ENCODE results near the gene CA12. TPM values are rescaled to one million over a fixed set of nuclear protein-coding genes. Genes with fewer than 3 reads are reported as not detected.

Gene CA12
- total RNA-seq, 2 donors from 2014 or later = 1.3 to 5.5 TPM

DNA sequence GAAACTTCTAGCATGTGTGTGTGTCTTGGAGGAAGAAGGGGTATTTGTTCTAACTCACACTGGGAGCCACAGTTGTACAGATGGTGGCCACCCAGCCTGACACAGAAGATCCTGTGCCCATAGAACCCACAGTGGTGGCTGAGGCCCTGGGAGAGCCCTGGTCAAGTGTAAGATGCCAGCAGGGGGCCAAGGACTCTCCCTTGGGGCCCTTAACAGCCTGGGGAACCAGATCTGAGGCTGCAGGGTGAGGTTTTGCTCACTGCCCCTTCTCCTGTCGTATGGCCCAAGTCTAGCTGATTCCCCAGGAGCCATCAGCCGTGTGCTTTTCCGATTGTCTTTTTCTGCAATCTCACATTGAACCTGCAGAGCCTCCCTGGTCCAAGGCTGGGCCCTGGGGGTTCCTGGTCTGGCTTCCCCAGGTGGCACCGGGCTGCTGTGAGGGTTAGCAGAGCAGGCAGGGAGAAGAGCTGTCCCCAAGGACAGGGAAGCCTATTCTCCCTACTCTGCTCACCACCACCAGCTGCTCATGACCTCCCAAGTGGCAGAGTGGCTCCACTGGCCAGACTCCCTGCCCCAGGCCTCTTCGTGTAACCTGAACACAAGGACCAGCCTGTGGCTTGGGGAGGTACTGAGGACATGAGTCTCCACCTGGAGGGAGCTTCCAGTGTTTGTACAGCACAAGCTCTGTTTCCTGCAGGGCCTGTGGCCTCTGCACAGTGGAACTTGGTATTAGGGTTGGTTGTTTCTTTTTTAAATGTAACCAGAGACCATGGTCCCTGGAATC is 51.9 kb downstream of the CA12 start:
- H3K36me3 ChIP-seq = no peaks in the 10 kb centered on the region
- H3K27ac ChIP-seq = no peak overlapping the region
- H3K27me3 ChIP-seq = no peaks in the 10 kb centered on the region
- peaks cover 0 to 6% of the 10 kb centered on the region in 2 donors for H3K4me1 ChIP-seq
- DNase-seq (ENCODE audit: low spot score) = no peak
- no peaks in the 10 kb centered on the region for H3K9me3 ChIP-seq
- H3K4me3 ChIP-seq = no peak overlapping the region
- TF ChIP-seq, protein P1, sequence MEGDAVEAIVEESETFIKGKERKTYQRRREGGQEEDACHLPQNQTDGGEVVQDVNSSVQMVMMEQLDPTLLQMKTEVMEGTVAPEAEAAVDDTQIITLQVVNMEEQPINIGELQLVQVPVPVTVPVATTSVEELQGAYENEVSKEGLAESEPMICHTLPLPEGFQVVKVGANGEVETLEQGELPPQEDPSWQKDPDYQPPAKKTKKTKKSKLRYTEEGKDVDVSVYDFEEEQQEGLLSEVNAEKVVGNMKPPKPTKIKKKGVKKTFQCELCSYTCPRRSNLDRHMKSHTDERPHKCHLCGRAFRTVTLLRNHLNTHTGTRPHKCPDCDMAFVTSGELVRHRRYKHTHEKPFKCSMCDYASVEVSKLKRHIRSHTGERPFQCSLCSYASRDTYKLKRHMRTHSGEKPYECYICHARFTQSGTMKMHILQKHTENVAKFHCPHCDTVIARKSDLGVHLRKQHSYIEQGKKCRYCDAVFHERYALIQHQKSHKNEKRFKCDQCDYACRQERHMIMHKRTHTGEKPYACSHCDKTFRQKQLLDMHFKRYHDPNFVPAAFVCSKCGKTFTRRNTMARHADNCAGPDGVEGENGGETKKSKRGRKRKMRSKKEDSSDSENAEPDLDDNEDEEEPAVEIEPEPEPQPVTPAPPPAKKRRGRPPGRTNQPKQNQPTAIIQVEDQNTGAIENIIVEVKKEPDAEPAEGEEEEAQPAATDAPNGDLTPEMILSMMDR (IDR thresholded peaks at IDR 0.05) = no peak

DNA sequence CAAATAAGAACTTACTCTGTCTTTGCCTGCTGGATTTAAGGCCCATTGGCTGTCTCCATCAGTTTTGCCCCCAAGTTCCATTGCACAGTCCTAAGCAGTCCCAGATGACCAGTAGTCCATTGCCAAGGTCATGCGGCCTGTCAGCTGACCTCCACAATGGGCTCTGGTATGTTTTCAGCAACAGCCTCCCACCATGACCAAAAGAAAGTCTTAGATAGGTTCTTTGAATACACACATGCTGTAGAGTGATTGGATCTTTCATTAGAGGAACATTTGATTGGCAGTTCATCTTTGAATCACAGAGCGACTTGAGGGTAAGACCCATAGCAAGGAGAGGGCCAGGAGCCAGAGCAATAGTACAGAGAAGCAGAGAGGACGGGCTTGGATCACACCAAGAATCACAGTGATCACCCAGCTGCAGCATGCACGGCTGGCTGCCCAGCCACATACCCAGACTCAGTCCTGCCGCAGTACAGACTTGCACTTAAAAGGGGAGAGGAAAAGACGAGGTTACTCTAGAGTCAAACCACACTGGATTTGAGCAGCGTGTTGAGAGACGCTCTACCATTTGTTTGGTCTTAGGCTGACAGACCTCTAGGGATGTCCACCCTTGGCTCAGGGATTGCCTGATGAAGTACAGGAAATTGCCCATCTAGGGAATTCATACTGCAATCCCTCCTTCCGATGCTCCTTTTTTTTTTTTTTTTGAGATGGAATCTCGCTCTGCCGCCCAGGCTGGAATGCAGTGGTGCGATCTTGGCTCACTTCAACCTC is 53.8 kb downstream of the CA12 start:
- H3K27ac ChIP-seq = no peak overlapping the region
- H3K9me3 ChIP-seq = no peaks in the 10 kb centered on the region
- no peaks in the 10 kb centered on the region for H3K27me3 ChIP-seq
- DNase-seq (ENCODE audit: low spot score) = no peak
- no peak overlapping the region for H3K4me3 ChIP-seq
- TF ChIP-seq, protein P1 (IDR thresholded peaks at IDR 0.05) = no peak
- H3K4me1 ChIP-seq = peaks cover 0 to 6% of the 10 kb centered on the region in 2 donors
- H3K36me3 ChIP-seq = no peaks in the 10 kb centered on the region

DNA sequence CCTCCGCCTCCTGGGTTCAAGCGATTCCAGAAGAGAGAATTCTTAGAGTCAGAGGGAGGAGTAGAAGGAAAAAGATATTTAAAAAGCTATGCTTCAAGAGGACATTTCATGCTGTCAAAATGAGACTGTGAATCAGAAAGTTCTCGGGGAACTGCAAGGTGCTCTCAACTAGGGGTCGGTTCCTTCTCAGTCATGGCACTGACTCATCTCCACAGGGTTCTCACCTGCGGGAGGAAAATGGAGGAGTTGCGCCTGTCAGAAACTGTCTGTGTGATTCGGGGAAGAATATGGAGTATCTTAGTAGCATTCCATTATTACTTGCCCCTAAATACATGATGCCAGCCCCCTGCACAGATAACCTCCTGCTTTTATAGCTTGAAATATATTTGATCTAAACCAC is 56.9 kb downstream of the CA12 start:
- H3K9me3 ChIP-seq = no peaks in the 10 kb centered on the region
- no peaks in the 10 kb centered on the region for H3K4me1 ChIP-seq
- H3K36me3 ChIP-seq = no peaks in the 10 kb centered on the region
- TF ChIP-seq, protein P1 (IDR thresholded peaks at IDR 0.05) = no peak
- no peak overlapping the region for H3K27ac ChIP-seq
- H3K4me3 ChIP-seq = no peak overlapping the region
- no peak for DNase-seq (ENCODE audit: low spot score)
- no peaks in the 10 kb centered on the region for H3K27me3 ChIP-seq

DNA sequence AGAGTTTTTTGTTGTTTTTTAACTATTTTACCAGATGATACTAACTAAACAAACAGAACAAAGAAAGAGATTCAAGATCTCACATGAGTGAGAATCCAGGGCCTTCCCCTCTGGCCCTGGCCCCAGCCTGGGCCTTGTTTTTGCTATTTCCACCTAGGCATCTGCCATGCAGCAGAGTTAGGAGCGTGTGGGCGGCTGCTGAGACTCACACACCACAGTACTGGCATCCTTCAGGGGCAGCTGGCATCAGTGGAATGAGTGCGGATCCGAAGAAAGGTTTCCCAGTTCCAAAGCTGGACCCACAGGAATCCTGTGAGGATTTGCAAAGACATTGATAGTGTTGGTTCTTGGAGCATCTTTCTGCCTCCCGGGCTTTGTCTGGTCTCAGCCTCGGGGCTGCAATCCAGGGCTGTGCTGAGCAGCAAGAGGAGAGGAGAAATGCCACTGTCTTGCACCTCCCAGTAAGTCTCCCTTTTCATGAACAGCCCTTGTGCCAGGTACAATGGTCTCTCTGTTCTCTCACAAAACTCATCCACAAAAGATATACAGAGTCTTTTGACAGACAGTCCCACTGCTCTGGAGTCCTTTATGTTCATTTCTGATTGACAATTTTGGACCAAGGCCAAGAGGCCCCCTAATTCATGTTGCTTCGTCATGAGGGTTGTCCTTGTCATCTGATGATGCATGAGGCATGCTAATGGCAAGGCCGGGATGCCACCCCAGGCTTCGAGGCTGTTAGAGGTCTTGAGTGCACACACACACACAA is 57.7 kb downstream of the CA12 start:
- TF ChIP-seq, protein P1 (IDR thresholded peaks at IDR 0.05) = no peak
- Histone ChIP-seq H3K4me3 (no peak overlapping the region), H3K27me3 (no peaks in the 10 kb centered on the region), H3K36me3 (no peaks in the 10 kb centered on the region), H3K27ac (no peak overlapping the region), H3K4me1 (no peaks in the 10 kb centered on the region), H3K9me3 (no peaks in the 10 kb centered on the region)
- DNase-seq (ENCODE audit: low spot score) = no peak

DNA sequence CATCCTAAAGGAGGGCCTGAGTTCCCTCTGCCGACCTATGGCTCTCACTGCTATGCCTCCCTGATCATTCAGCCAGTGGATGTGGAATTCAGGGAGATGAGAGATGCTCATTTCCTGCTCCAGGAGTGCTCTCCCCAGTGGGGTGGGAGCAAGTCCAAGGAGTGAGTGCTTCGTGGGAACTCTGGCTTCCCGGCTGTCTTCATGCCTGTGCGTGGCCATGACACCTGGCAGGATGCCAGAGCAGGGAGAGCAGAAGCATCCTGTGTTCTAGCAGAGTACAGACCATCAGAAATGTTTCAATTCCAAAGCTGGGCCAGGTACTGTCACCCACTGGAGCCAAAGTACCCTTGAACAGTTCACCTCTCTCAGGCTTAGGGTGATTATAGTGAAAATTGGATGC is 59.1 kb downstream of the CA12 start:
- TF ChIP-seq, protein P1 (IDR thresholded peaks at IDR 0.05) = no peak
- DNase-seq (ENCODE audit: low spot score) = no peak
- H3K36me3 ChIP-seq = no peaks in the 10 kb centered on the region
- no peaks in the 10 kb centered on the region for H3K27me3 ChIP-seq
- no peak overlapping the region for H3K4me3 ChIP-seq
- no peaks in the 10 kb centered on the region for H3K4me1 ChIP-seq
- no peaks in the 10 kb centered on the region for H3K9me3 ChIP-seq
- no peak overlapping the region for H3K27ac ChIP-seq

Data from right atrium auricular region (tissue), 2 donors.